Spleen (tissue), 11 donors: ENCODE data around the gene CRKL. TPM values are rescaled to one million over a fixed set of nuclear protein-coding genes. Genes with fewer than 3 reads are reported as not detected.
A peak's percentile ranks its signal among the peaks of the same experiment; 100 is the strongest.

Experiments
- DNase-seq: peaks from one replicate; pipeline ENCODE4 v3.0.0-alpha.2; 2020
- H3K27ac ChIP-seq, 8 donors: fragments of 200-600 bp; sonication (generic) in 7 of 8; 1 replicate in 4 of 8; 2 replicates in 4 of 8; pipeline versions ENCODE4 v1.5.0 to v1.8.0; 2016 to 2021; ENCODE audit warnings: inconsistent platforms in 4 of 8, mild to moderate bottlenecking in 4 of 8, moderate library complexity in 1 of 8
- H3K27me3 ChIP-seq, 7 donors: fragments of 200-600 bp; sonication (generic) in 6 of 7; replicated peaks in 1 of 7; 1 replicate in 4 of 7; 2 replicates in 3 of 7; pipeline versions ENCODE4 v1.5.0 to v1.8.0; 2016 to 2021; ENCODE audit warnings: inconsistent platforms in 3 of 7, mild to moderate bottlenecking in 1 of 7
- H3K36me3 ChIP-seq, 6 donors: fragments of 200-600 bp; sonication (generic) in 5 of 6; 1 replicate in 4 of 6; 2 replicates in 2 of 6; pipeline versions ENCODE4 v1.5.0 to v1.8.0; 2016 to 2021; ENCODE audit warnings: inconsistent platforms in 2 of 6
- H3K4me1 ChIP-seq, 6 donors: fragments of 200-600 bp; sonication (generic) in 5 of 6; 1 replicate in 3 of 6; 2 replicates in 3 of 6; pipeline versions ENCODE4 v1.5.0 to v1.8.0; 2016 to 2021; ENCODE audit warnings: inconsistent platforms in 3 of 6
- H3K4me3 ChIP-seq, 8 donors: fragments of 200-600 bp; sonication (generic) in 7 of 8; 1 replicate in 4 of 8; 2 replicates in 4 of 8; pipeline versions ENCODE4 v1.5.0 to v1.8.0; 2016 to 2021; ENCODE audit warnings: inconsistent platforms in 4 of 8, mild to moderate bottlenecking in 4 of 8, moderate library complexity in 2 of 8
- H3K9me3 ChIP-seq, 8 donors: fragments of 200-600 bp; sonication (generic) in 7 of 8; 1 replicate in 4 of 8; 2 replicates in 4 of 8; pipeline versions ENCODE4 v1.5.0 to v1.8.0; 2016 to 2021; ENCODE audit warnings: inconsistent platforms in 4 of 8
- CTCF ChIP-seq, 11 experiments: fragments of 200-600 bp in 7 of 11; fragments of 450-650 bp in 4 of 11; sonication (generic) in 4 of 11; IDR thresholded peaks in 8 of 11; conservative IDR thresholded peaks in 3 of 11; 1 replicate in 7 of 11; 2 replicates in 4 of 11; pipeline versions ENCODE4 v1.4.0 to v1.8.0; 2016 to 2021; ENCODE audit warnings: antibody characterized with exemption in 11 of 11, inconsistent platforms in 4 of 11, mild to moderate bottlenecking in 1 of 11
- POLR2A ChIP-seq, 3 donors: fragments of 450-650 bp; IDR thresholded peaks; one replicate each; pipeline ENCODE4 v1.5.1; 2017; ENCODE audit warnings: antibody characterized with exemption in 3 of 3, mild to moderate bottlenecking in 1 of 3
- POLR2AphosphoS5 ChIP-seq, 3 donors: sonication (generic); formaldehyde crosslinking; IDR thresholded peaks; one replicate each; pipeline ENCODE4 v1.5.1; 2017; ENCODE audit warnings: antibody characterized with exemption in 3 of 3
- WGBS, 5 donors: extraction: QIAGEN DNeasy Blood & Tissue Kit in 3 of 5; methylation state at CpG; one replicate each; pipeline versions ENCODE4 v1.1.5 to v1.1.7; 2013 to 2018; 5-methylcytosine and 5-hydroxymethylcytosine counted together
- intact Hi-C: fragments of 100-400 bp; cut with DNase I; formaldehyde crosslinking; loops from one replicate; pipeline ENCODE4 v1.15.0; 2023; ENCODE audit warnings: low total_unique reads
- polyA plus RNA-seq, 3 donors: library from polyadenylated mRNA; stranded (reverse); fragments of 200-250 nt; gene quantifications; one replicate each; pipeline ENCODE4 v1.2.1, GENCODE V29; 2013
- total RNA-seq, 7 donors: library from RNA; depleted of rRNA in 3 of 7; stranded (reverse); fragments of >200 nt in 3 of 7; fragmentation: NEBNext Ultra II Directional in 4 of 7; extraction: Animal tissue kit (Norgen Biotek cat#: 25700) in 4 of 7; gene quantifications; one replicate each; pipeline versions ENCODE4 v1.1.0 to v1.2.1, GENCODE V29; 2016 to 2021
- donor health status: healthy with polysubstance abuse.
- donor health status: DM: no; HTN: no; CAD: no; lungs with moderate emphysema.
- donor health status: DM: no; HTN: no; CAD: no.
- donor health status: Bipolar disorder and iron deficiency.
- donor health status: healthy.
- donor health status: DM: no; HTN: no; CAD: no.
- donor health status: DM: yes; HTN: yes; CAD: no.

CRKL gene
- total and polyA plus RNA-seq, 10 donors: 11.5 to 65.3 (median 57.4) TPM

- Histone ChIP-seq H3K4me3 (peak overlapping the region; percentile 43 to 73 (median 58)), H3K9me3 (no peaks in the 10 kb centered on the region), H3K4me1 (peaks cover 0 to 39% (median 24%) of the 10 kb centered on the region in 6 donors), H3K36me3 (peaks cover 0 to 25% (median 12%) of the 10 kb centered on the region in 6 donors), H3K27me3 (peaks cover 0 to 31% (median 0%) of the 10 kb centered on the region in 7 donors), H3K27ac (peak overlapping the region in 4 of 8 donors; percentile 10 to 81 (median 58))
- intact Hi-C loops: no loop called here
- DNase-seq: peak; percentile 82
- TF ChIP-seq POLR2A (IDR thresholded peaks at IDR 0.05): no peak
- peak in 1 of 3 donors; percentile 63 for TF ChIP-seq POLR2AphosphoS5 (IDR thresholded peaks at IDR 0.05)
- 1 to 2% (median 1%) methylated on average over 31 to 59 of the region's 59 CpGs for WGBS, 5 donors
These were observed 40.0 kb downstream of the CRKL start for GRCh38 chr22:20957102-20957682.

DNA sequence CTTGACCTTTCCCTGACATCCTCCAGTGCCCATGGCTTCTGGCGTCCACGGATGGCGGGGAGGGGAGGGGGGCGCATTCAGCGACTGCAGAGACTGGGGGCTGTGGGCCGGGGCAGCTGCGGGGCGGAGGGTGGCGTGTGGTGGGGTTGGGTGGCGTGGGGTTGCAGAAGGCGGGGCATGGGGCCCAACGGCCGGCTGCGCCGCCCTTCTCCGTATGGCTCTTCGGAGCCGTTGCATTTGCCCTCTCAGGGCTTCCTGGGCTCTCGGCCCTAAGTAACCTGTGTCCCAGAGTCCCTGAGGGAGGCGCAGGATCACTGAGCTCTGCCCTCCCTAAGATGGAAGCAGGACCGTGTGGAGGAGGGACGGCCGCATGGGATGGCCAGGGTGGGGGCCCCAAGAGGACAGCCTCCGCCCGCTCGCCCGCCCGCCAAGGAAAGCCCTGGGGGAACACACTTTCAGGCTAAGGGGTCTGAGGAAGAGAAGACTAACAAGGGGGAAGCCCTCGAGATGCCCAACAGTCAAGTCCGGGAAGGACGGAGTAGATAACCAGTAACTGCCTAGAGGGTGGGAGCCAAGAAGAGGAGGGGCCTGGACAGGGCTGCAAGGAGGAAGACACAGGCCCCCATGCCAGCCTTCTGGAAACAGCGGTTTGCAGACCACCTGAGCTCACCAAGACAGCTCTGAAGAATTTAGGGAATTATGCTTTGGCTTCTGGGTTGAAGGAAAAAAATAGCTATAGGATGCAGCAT is 40.6 kb downstream of the CRKL start:
- 3 to 10% (median 5%) methylated on average over 12 to 32 of the region's 32 CpGs for WGBS, 5 donors
- Histone ChIP-seq H3K9me3 (no peaks in the 10 kb centered on the region), H3K27me3 (peaks cover 0 to 34% (median 0%) of the 10 kb centered on the region in 7 donors), H3K4me1 (peaks cover 0 to 40% (median 26%) of the 10 kb centered on the region in 6 donors), H3K27ac (peak overlapping the region in 4 of 8 donors; percentile 10 to 81 (median 58)), H3K4me3 (peak overlapping the region; percentile 43 to 73 (median 58)), H3K36me3 (peaks cover 0 to 18% (median 6%) of the 10 kb centered on the region in 6 donors)
- no peak for TF ChIP-seq CTCF (IDR thresholded peaks at IDR 0.05 in 8 of 11, conservative IDR thresholded peaks at IDR 0.05 in 3 of 11)
- no peak for TF ChIP-seq POLR2A (IDR thresholded peaks at IDR 0.05)
- no peak for TF ChIP-seq POLR2AphosphoS5 (IDR thresholded peaks at IDR 0.05)
- peak; percentile 82 for DNase-seq
- intact Hi-C loops: no loop called here

DNA sequence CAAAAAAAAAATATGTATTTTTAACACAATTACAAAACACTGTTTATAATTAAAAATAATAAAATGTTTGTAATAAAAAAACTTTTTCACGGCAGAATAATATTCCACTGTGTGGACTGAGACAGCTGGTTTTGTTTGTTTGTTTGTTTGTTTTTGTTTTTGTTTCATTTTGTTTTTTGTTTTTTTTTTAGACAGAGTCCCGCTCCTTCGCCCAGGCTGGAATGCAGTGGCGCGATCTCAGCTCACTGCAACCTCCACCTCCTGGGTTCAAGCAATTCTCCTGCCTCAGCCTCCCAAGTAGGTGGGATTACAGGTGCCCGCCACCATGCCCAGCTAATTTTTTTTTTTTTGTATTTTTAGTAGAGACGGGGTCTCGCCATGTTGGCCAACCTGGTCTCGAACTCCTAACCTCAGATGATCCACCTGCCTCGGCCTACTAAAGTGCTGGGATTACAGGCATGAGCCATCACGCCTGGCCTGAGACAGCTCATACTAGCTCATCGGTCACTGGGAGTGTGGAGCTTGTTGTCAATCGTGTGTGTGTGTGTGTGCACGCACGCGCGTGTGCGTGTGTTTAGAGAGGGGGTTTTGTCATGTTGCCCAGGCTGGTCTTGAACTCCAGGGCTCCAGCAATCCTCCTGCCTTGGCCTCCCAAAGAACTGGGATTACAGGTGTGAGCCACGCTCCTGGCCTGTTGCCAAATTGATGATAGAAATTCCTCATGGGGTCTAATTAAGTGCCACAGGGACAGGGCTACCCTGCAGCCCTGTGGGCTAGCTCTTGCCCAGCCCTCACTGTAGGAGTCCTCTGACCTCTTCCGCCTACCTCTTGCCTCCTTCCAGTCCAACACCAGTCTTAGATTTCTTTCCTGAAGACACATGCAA is 42.6 kb downstream of the CRKL start:
- peak; percentile 19 for DNase-seq
- no peak overlapping the region for H3K27ac ChIP-seq
- peaks cover 4 to 51% (median 34%) of the 10 kb centered on the region in 6 donors for H3K4me1 ChIP-seq
- intact Hi-C loops: loop anchor here (10.0 kb wide), 1 partner anchor 55 kb away; the partner anchor contains the start of gene P2RX6
- 92 to 96% (median 96%) methylated on average over 19 to 20 of the region's 20 CpGs for WGBS, 5 donors
- H3K36me3 ChIP-seq: no peaks in the 10 kb centered on the region
- TF ChIP-seq POLR2AphosphoS5 (IDR thresholded peaks at IDR 0.05) (no peak), CTCF (IDR thresholded peaks at IDR 0.05 in 8 of 11, conservative IDR thresholded peaks at IDR 0.05 in 3 of 11) (no peak), POLR2A (IDR thresholded peaks at IDR 0.05) (no peak)
- peaks cover 0 to 54% (median 10%) of the 10 kb centered on the region in 7 donors for H3K27me3 ChIP-seq
- H3K4me3 ChIP-seq: no peak overlapping the region
- no peaks in the 10 kb centered on the region for H3K9me3 ChIP-seq

DNA sequence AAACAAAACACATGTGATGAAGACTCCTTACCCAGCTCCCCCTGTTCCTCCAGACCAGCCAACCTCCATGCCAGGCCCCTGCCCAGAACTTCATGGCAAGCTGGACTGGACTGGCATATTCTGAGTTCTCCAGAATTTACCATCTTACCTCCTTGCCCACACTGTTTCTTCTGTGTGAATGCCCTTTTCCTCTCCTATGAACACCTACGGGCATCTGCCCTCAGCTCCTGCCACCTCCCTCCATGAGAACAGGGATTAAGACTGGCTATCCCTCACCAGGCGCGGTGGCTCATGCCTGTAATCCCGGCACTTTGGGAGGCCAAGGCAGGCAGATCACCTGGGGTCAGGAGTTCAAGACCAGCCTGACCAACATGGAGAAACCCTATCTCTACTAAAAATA is 43.4 kb downstream of the CRKL start:
- WGBS, 5 donors: 77 to 94% (median 89%) methylated on average over 3 to 4 of the region's 4 CpGs
- intact Hi-C loops: loop anchor here (10.0 kb wide), 1 partner anchor 54 kb away; the partner anchor contains the start of gene P2RX6

More for the DNA sequence above, 43.4 kb downstream of the CRKL start:
- H3K4me3 ChIP-seq: no peak overlapping the region
- H3K4me1 ChIP-seq: peaks cover 5 to 57% (median 40%) of the 10 kb centered on the region in 6 donors
- H3K27ac ChIP-seq: no peak overlapping the region
- peaks cover 0 to 60% (median 16%) of the 10 kb centered on the region in 7 donors for H3K27me3 ChIP-seq
- TF ChIP-seq POLR2AphosphoS5 (IDR thresholded peaks at IDR 0.05) (no peak), CTCF (IDR thresholded peaks at IDR 0.05 in 8 of 11, conservative IDR thresholded peaks at IDR 0.05 in 3 of 11) (no peak), POLR2A (IDR thresholded peaks at IDR 0.05) (no peak)
- H3K9me3 ChIP-seq: no peaks in the 10 kb centered on the region
- DNase-seq: peak; percentile 22
- H3K36me3 ChIP-seq: no peaks in the 10 kb centered on the region
